GM21786 (cell line): Measurements from ENCODE around the gene MPP4.
"Not testable (repeated sequence)": the region's sequence is repeated elsewhere in the genome, so short reads cannot be mapped to it uniquely, and the experiment has no call there.

Source experiments
- ATAC-seq: cut with Tn5 transposase; IDR thresholded peaks from one replicate; pipeline ENCODE4 v1.9.1; 2021; ENCODE audit not compliant: unreplicated experiment

The MPP4 gene

DNA sequence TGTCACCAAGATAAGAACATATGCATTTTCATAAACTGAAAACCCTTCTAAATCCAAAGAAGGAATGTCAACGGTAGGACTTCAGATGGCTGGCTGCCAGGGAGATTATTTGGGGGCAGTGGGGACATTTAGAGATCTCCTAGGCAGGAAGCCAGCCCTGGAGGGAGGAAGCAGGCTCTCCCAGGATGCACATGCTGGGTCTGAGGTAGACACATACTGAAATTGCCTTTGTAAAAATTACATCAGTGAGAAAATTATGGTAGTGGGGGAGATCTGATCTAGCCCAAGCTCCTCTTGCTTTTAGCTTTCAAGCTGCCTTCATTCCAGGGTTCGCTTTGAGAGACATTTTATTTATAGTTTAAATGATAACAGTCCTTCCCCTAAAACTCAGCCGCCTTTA, 24.1 kb downstream of the MPP4 start:
- no peak for ATAC-seq

DNA sequence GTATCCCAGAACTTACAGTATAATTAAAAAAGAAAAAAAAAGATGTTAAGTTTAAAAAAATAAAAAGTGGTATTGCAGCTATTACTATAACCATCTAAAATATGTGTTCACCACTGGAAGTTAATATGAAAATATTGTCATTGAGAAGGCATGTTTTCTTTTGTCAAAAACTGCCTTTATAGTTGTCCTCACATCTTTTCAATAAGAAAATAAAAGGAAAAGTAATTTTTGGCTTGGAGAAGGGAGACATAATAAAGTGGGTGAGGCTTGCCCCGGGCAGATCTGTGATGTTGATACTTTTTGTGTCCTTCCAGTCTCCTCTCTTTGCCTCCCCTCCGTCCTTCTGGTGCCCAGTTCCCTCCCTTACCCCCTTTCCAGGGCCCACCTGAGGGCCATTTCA, 24.9 kb downstream of the MPP4 start:
- ATAC-seq, result no peak

DNA sequence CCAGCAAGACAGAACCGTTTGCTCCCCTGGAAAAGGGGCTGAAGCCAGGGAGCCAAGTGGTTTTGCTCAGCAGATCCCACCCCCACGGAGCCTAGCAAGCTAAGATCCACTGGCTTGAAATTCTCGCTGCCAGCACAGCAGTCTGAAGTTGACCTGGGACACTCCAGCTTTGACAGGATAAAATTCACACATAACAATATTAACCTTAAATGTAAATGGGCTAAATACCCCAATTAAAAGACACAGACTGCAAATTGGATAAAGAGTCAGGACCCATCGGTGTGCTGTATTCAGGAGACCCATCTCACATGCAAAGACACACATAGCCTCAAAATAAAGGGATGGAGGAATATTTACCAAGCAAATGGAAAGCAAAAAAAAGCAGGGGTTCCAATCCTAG, 27.2 kb downstream of the MPP4 start:
- ATAC-seq, result not testable (repeated sequence)

- no peak for ATAC-seq
Measured at GRCh38 chr2:201669865-201670264, 28.6 kb downstream of the MPP4 start.

GRCh38 chr2:201668402-201668910, 30.0 kb downstream of the MPP4 start:
- ATAC-seq, result no peak

- ATAC-seq, result no peak
Measured at GRCh38 chr2:201664334-201664733, 34.1 kb downstream of the MPP4 start.

DNA sequence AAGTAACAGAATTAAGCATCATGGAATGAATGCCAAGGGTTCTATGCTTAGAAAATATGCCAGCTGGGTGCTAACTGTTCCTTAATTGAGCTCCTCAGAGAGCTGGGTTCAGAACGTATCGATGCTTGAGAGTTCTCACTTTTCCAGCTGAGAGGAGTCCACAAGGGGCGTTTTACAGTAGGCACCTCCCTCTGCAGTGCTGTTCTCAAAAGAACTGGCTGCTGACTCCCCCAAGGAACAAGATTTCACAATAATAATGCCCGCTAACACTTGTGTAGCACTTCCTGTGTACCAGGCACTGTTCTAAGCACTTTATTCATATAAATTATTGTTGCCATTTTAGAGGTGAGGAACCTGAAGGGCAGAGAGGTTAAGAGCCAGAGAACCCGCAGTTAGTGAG, 37.1 kb downstream of the MPP4 start:
- no peak for ATAC-seq

- no peak for ATAC-seq
Measured at GRCh38 chr2:201660293-201660895, 38.0 kb downstream of the MPP4 start.

DNA sequence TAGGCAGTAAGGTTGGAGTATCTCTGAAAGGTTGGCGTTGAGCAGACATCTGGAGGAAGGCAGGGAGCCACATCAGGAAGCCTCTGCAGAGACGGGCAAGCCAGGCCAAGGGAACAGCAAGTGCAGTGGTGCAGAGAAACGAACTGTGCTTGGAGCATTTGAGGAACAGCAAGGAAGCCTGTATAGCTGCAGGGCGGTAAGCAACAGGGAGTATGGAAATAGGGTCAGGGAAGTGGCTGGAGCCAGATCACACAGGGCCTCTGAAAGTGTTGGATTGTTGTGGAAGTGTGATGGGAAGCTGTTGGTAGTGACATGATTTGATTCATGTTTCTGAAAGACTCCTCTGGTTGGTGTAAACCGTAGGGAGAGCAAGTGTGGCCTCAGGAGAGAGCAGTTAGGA, 41.7 kb downstream of the MPP4 start:
- ATAC-seq, result no peak

- ATAC-seq, result no peak
Measured at GRCh38 chr2:201656102-201656501, 42.3 kb downstream of the MPP4 start.

DNA sequence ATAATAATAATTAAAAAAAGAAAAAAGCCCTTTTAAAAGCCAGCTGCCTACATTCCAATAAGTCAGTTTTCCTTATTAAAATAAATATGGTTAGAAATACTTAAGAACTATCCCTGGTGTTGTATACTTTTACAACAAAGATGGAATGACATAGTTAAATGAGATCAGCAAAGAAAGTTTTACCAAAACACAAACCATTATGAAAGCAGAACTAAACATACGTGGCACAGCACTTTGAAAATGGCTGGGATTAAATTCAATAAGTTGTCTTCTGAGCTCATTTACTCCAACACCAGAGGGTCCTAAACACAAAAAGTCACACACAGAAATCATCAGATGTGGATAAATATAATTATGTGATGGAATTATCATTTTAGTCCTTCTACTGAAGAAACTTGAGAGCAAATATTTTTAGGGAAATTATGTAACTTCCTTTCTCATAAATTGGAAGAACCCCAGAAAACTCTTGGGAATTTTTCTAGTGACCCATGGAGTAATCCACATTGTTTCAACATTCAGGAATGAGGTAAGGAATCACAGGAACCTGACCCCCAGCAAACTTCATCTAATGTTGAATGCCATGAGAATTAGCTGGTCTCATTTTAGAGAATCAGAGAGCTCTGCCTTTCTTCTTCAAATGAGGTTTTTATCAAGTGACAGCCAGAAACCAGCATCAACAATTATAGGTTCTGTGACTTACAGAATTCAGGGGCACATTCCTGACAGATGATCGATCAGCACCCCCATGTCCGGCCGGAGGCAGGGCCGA, 43.6 kb downstream of the MPP4 start:
- no peak for ATAC-seq

DNA sequence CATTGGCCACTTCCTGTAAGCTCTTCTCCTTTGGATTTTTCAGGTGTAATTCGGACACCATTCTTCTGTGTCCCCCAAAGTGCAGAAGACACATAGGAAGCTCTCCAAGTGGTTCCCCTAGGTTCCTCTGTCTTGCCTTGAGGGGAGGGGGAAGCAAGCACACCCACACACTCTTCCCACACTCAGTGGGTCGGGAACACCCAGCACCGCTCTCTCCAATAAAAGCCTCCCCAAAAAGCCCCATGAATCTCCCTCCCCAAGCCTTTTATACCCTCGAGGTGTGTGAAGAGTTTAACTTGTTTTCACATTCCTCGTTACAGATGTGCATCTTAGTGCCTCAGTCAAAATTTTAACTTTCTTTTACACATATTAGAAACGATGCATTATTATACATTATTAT, 45.2 kb downstream of the MPP4 start:
- no peak for ATAC-seq

DNA sequence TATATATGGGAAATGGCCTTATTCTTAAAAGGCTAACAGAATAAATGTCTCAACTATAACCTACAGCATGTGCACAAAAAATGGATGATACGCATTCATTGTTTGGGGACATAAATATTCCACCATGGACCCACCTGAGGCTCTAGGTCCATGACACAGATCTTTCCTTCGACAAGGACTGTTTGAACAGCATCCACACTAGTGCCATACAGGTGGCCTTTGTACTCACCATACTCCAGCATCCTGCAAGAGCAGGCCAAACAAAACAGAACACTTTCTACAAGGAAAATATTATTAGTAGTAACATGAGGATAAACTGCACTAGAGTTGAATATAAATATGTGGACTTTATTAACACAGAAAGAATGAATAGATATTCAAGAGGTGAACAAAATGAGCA, 49.0 kb downstream of the MPP4 start:
- no peak for ATAC-seq

- no peak for ATAC-seq
Measured at GRCh38 chr2:201647431-201647830, 51.0 kb downstream of the MPP4 start.

DNA sequence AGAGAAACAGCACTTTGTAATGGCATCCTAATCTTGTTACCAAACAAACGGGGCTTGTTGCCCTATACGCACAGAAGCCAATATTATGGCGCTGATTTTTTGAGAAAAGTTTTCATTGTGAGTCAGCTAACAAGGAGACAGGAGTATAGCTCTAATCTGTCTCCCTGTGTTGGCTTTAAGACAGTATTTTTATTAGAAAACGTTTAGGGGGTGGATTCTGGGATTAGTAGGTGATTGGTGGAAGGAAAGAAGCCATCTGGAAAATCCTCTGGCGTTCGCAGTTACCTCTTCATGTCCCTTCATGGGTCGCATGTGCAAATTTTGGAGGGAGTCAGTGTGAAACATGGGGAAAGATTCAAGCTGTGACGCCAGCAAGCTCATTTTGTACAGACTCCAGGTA, 54.4 kb downstream of the MPP4 start:
- no peak for ATAC-seq

GRCh38 chr2:201643216-201643890, 55.1 kb downstream of the MPP4 start, which contains the start of gene TMEM237:
Gene TMEM237 (minus strand): TSS chr2:201643503. CDS start chr2:201643400, 103 bp downstream.
- peak; percentile 47 for ATAC-seq

GRCh38 chr2:201642579-201643215, 55.7 kb downstream of the MPP4 start:
- peak; percentile 64 for ATAC-seq

- ATAC-seq, result peak; percentile 28
Measured at GRCh38 chr2:201642086-201642578, 56.3 kb downstream of the MPP4 start.

- no peak for ATAC-seq
Measured at GRCh38 chr2:201639205-201639604, 59.2 kb downstream of the MPP4 start.

GRCh38 chr2:201638326-201638725, 60.1 kb downstream of the MPP4 start:
- ATAC-seq, result no peak

DNA sequence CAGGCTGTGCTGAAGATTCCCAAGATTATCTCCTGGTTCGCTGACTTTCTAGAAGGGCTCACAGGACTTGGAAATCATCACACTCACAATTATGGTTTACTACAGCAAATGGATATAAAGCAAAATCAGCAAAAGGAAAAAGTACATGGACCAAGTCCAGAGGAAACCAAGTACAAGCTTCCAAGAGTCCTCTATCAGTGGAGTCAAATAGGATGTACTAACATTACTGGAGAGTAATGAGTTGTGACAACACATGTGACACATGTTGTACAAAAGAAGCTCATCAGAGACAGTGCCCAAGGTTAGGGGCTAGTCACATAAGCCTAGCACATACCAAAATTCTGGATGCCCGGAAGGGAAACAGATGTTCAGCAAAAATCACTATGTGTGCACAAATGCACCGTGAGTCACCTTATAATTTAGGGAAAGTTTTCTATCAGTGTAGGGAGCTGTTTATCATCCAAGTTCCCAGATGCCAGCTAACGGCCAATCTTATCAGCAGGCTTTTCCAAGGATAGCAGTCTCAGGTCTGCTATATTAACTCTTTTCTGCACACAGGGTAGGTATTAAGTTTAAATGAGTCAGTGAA, 64.7 kb downstream of the MPP4 start:
- ATAC-seq, result no peak
